ENCODE measurements around the gene C4BPA. TPM values are rescaled to one million over a fixed set of nuclear protein-coding genes. Genes with fewer than 3 reads are reported as not detected.

The C4BPA gene
- total RNA-seq, 1 donor from 2014 or later, result not detected

- TF ChIP-seq, protein P1, sequence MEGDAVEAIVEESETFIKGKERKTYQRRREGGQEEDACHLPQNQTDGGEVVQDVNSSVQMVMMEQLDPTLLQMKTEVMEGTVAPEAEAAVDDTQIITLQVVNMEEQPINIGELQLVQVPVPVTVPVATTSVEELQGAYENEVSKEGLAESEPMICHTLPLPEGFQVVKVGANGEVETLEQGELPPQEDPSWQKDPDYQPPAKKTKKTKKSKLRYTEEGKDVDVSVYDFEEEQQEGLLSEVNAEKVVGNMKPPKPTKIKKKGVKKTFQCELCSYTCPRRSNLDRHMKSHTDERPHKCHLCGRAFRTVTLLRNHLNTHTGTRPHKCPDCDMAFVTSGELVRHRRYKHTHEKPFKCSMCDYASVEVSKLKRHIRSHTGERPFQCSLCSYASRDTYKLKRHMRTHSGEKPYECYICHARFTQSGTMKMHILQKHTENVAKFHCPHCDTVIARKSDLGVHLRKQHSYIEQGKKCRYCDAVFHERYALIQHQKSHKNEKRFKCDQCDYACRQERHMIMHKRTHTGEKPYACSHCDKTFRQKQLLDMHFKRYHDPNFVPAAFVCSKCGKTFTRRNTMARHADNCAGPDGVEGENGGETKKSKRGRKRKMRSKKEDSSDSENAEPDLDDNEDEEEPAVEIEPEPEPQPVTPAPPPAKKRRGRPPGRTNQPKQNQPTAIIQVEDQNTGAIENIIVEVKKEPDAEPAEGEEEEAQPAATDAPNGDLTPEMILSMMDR (conservative IDR thresholded peaks at IDR 0.05; ENCODE audit: low read depth, low read length), result no peak
- DNase-seq (ENCODE audit: low read depth), result no peak
- no peak overlapping the region for H3K4me3 ChIP-seq (ENCODE audit: low read depth, low read length)
These were observed 87.0 kb downstream of the C4BPA start for GRCh38 chr1:207191061-207191460.

GRCh38 chr1:207191776-207192175 lies 87.7 kb downstream of the C4BPA start:
- TF ChIP-seq, protein P1 (conservative IDR thresholded peaks at IDR 0.05; ENCODE audit: low read depth, low read length), result no peak
- H3K4me3 ChIP-seq (ENCODE audit: low read depth, low read length), result no peak overlapping the region
- no peak for DNase-seq (ENCODE audit: low read depth)

DNA sequence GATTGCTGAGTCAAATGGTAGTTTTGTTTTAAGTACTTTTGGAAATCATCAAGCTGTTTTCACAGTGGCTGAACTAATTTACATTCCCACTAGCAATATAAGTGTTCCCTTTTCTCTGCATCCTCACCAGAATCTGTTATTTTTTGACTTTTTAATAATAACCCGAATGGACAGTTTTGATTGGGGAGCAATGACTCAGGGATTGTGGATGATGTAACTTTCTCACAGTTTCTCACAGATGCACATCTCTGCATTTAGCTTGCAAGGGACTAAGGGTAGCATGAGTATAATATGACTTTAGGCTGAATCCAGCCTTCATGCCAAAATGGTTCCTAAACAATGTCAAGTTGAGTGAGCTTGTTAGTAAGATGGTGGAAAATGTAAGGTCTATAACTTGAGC lies 90.2 kb downstream of the C4BPA start:
- TF ChIP-seq, protein P1 (conservative IDR thresholded peaks at IDR 0.05; ENCODE audit: low read depth, low read length), result no peak
- no peak for DNase-seq (ENCODE audit: low read depth)
- H3K4me3 ChIP-seq (ENCODE audit: low read depth, low read length), result no peak overlapping the region

Other genes with a start within 250 kb of the C4BPA start
- gene IL20, start 238.6 kb upstream of the C4BPA start, total RNA-seq, result not detected in 2 replicates
- 1.1 TPM in 1 of 2 replicates, not detected in the other for gene IL24, start 206.8 kb upstream of the C4BPA start, total RNA-seq
- 0.65 TPM in 1 of 2 replicates, not detected in the other for gene FCMR, start 182.3 kb upstream of the C4BPA start, total RNA-seq
- 0.06 TPM in 1 of 2 replicates, not detected in the other for gene PIGR, start 157.8 kb upstream of the C4BPA start, total RNA-seq
- gene FCAMR, start 133.8 kb upstream of the C4BPA start, total RNA-seq, result 0.29 TPM in 1 of 2 replicates, not detected in the other
- gene C1orf116, start 71.5 kb upstream of the C4BPA start, total RNA-seq, result 21.6 and 22.5 TPM in 2 replicates
- 6.7 TPM in 2 replicates for gene YOD1, start 53.0 kb upstream of the C4BPA start, total RNA-seq
- gene PFKFB2, start 51.0 kb upstream of the C4BPA start, total RNA-seq, result 3.8 and 5.1 TPM in 2 replicates
- not detected in 2 replicates for gene C4BPB, start 15.4 kb upstream of the C4BPA start, total RNA-seq
- gene CD55, start 217.4 kb downstream of the C4BPA start, total RNA-seq, result 18.4 and 28.6 TPM in 2 replicates